Transverse colon (tissue), 4 donors: Measurements from ENCODE around the gene CRIP2. TPM values are rescaled to one million over a fixed set of nuclear protein-coding genes. Genes with fewer than 3 reads are reported as not detected.

Experiments
- DNase-seq: peaks from one replicate; pipeline ENCODE4 v3.0.0-alpha.2; 2019
- H3K27ac ChIP-seq, 4 donors: fragments of 200-600 bp; sonication (generic); 2 replicates each; pipeline ENCODE4 v1.5.1; 2016 to 2018; ENCODE audit warnings: inconsistent platforms in 4 of 4
- H3K27me3 ChIP-seq: fragments of 200-600 bp; sonication (generic); 2 replicates; pipeline ENCODE4 v1.5.1; 2017; ENCODE audit warnings: inconsistent platforms
- H3K36me3 ChIP-seq, 4 donors: fragments of 200-600 bp; sonication (generic); 2 replicates each; pipeline ENCODE4 v1.5.1; 2017 to 2019; ENCODE audit warnings: inconsistent platforms in 4 of 4
- H3K4me1 ChIP-seq, 4 donors: fragments of 200-600 bp; sonication (generic); 2 replicates each; pipeline ENCODE4 v1.5.1; 2017 to 2020; ENCODE audit warnings: inconsistent platforms in 4 of 4
- H3K4me3 ChIP-seq, 4 donors: fragments of 200-600 bp; sonication (generic); 1 replicate in 1 of 4; 2 replicates in 3 of 4; pipeline versions ENCODE4 v1.5.1 to v1.6.1; 2017 to 2019; ENCODE audit warnings: inconsistent platforms in 4 of 4
- H3K9me3 ChIP-seq, 2 donors: fragments of 200-600 bp; sonication (generic); 2 replicates each; pipeline ENCODE4 v1.5.1; 2017 to 2019; ENCODE audit warnings: inconsistent platforms in 2 of 2
- CTCF ChIP-seq, 5 experiments: fragments of 200-600 bp in 3 of 5; fragments of 450-650 bp in 2 of 5; sonication (generic) in 3 of 5; IDR thresholded peaks; 1 replicate in 2 of 5; 2 replicates in 3 of 5; pipeline ENCODE4 v1.5.1; 2016 to 2017; ENCODE audit warnings: antibody characterized with exemption in 5 of 5, inconsistent platforms in 3 of 5, mild to moderate bottlenecking in 2 of 5, moderate library complexity in 1 of 5
- EP300 ChIP-seq: sonication (generic); formaldehyde crosslinking; IDR thresholded peaks from one replicate; pipeline ENCODE4 v1.6.1; 2017; ENCODE audit warnings: antibody characterized with exemption, low read depth
- POLR2A ChIP-seq: fragments of 450-650 bp; IDR thresholded peaks from one replicate; pipeline ENCODE4 v1.6.1; 2016; ENCODE audit warnings: antibody characterized with exemption, mild to moderate bottlenecking, moderate library complexity
- POLR2AphosphoS5 ChIP-seq, 3 donors: sonication (generic); formaldehyde crosslinking; IDR thresholded peaks; one replicate each; pipeline ENCODE4 v1.6.1; 2016; ENCODE audit warnings: antibody characterized with exemption in 3 of 3
- WGBS, 2 donors: methylation state at CpG; one replicate each; pipeline ENCODE4 v1.1.5; 2018; ENCODE audit warnings: low coverage in 1 of 2; 5-methylcytosine and 5-hydroxymethylcytosine counted together
- in situ Hi-C, 4 donors: fragments of 200-750 bp; cut with MboI; loops; one replicate each; pipeline versions ENCODE4 v1.15.0 to v1.15.1; 2017; ENCODE audit warnings: low sequenced_read_pairs in 3 of 4, low pct_ligation_motif_present in 1 of 4, low pct_unique_long_range_greater_than_20kb in 1 of 4
- intact Hi-C: fragments of 100-400 bp; cut with DNase I; formaldehyde crosslinking; loops from one replicate; pipeline ENCODE4 v1.15.1; 2023; ENCODE audit warnings: low total_unique reads
- total RNA-seq, 4 donors: library from RNA; depleted of rRNA; stranded (reverse); fragments of >200 nt; gene quantifications; one replicate each; pipeline ENCODE4 v1.1.0, GENCODE V29; 2016

CRIP2 gene
- total RNA-seq, 4 donors from 2014 or later, result 11.2 to 67.3 (median 22.4) TPM

GRCh38 chr14:105492971-105493871, 18.6 kb downstream of the CRIP2 start:
- H3K27ac ChIP-seq, result no peak overlapping the region
- H3K27me3 ChIP-seq, result no peaks in the 10 kb centered on the region
- in situ Hi-C loops (no loop called here), intact Hi-C loops (no loop called here)
- H3K36me3 ChIP-seq, result no peaks in the 10 kb centered on the region
- H3K4me3 ChIP-seq, result no peak overlapping the region
- peaks cover 14 to 30% (median 24%) of the 10 kb centered on the region in 4 donors for H3K4me1 ChIP-seq
- H3K9me3 ChIP-seq, result no peaks in the 10 kb centered on the region
- no peak for DNase-seq
- no peak for TF ChIP-seq POLR2A
- TF ChIP-seq POLR2AphosphoS5 (IDR thresholded peaks at IDR 0.05), result no peak
- TF ChIP-seq EP300, result no peak
- TF ChIP-seq CTCF (IDR thresholded peaks at IDR 0.05), result no peak
- WGBS, 2 donors, result 95% methylated on average over 14 of the region's 20 CpGs; no CpG with 5 or more reads in 1 of the 2 donors

GRCh38 chr14:105493921-105494605, 19.4 kb downstream of the CRIP2 start:
- intact Hi-C loops, result no loop called here
- Histone ChIP-seq H3K4me3 (no peak overlapping the region), H3K27me3 (no peaks in the 10 kb centered on the region), H3K4me1 (peaks cover 6 to 22% (median 15%) of the 10 kb centered on the region in 4 donors), H3K27ac (no peak overlapping the region), H3K9me3 (no peaks in the 10 kb centered on the region), H3K36me3 (no peaks in the 10 kb centered on the region)
- WGBS, 2 donors, result 91% methylated on average over 8 of the region's 16 CpGs; no CpG with 5 or more reads in 1 of the 2 donors
- TF ChIP-seq POLR2AphosphoS5 (IDR thresholded peaks at IDR 0.05) (no peak), EP300 (no peak), POLR2A (no peak), CTCF (IDR thresholded peaks at IDR 0.05) (no peak)
- in situ Hi-C loops, result no loop called here
- no peak for DNase-seq

- 93 to 96% methylated on average over 3 to 6 of the region's 6 CpGs for WGBS, 2 donors
- peaks cover 1 to 17% (median 10%) of the 10 kb centered on the region in 4 donors for H3K4me1 ChIP-seq
- DNase-seq, result no peak
- TF ChIP-seq POLR2A, result no peak
- no peak for TF ChIP-seq EP300
- no peak for TF ChIP-seq POLR2AphosphoS5 (IDR thresholded peaks at IDR 0.05)
- no peak for TF ChIP-seq CTCF (IDR thresholded peaks at IDR 0.05)
- in situ Hi-C loops (no loop called here), intact Hi-C loops (no loop called here)
- H3K9me3 ChIP-seq, result no peaks in the 10 kb centered on the region
- no peaks in the 10 kb centered on the region for H3K27me3 ChIP-seq
- no peak overlapping the region for H3K4me3 ChIP-seq
- no peak overlapping the region for H3K27ac ChIP-seq
- no peaks in the 10 kb centered on the region for H3K36me3 ChIP-seq
Observed at GRCh38 chr14:105494606-105494929, 19.9 kb downstream of the CRIP2 start.
